Neural cell (in vitro differentiated cells): Measurements from ENCODE around the gene LEMD2. TPM values are rescaled to one million over a fixed set of nuclear protein-coding genes. Genes with fewer than 3 reads are reported as not detected.

Experiments used
- H2AFZ ChIP-seq: fragments of 200-600, 300-800 bp; sonication (generic), shearing (Covaris generic); 2 replicates; pipeline ENCODE4 v1.6.0; 2014; ENCODE audit warnings: low read depth, mild to moderate bottlenecking, antibody characterized with exemption, low read length, moderate library complexity
- H3F3A ChIP-seq: fragments of 200-600 bp; shearing (Covaris generic); 2 replicates; pipeline ENCODE4 v1.6.1; 2016; ENCODE audit warnings: mild to moderate bottlenecking, moderate library complexity, mixed read lengths, antibody characterized with exemption, low read length; ENCODE audit not compliant: insufficient read depth, poor library complexity, severe bottlenecking
- H3K27ac ChIP-seq: fragments of 200-600, 300-800 bp; sonication (generic), shearing (Covaris generic); 2 replicates; pipeline ENCODE4 v1.5.1; 2014; ENCODE audit warnings: mild to moderate bottlenecking, low read length, moderate library complexity
- H3K27me3 ChIP-seq: fragments of 300-800, 200-600 bp; sonication (generic), shearing (Covaris generic); 2 replicates; pipeline ENCODE4 v1.6.0; 2014; ENCODE audit warnings: mild to moderate bottlenecking, low read depth, low read length, moderate library complexity; ENCODE audit not compliant: insufficient read depth
- H3K36me3 ChIP-seq: fragments of 300-800, 200-600 bp; sonication (generic), shearing (Covaris generic); 2 replicates; pipeline ENCODE4 v1.5.1; 2014; ENCODE audit warnings: mild to moderate bottlenecking, antibody characterized with exemption, low read length, moderate library complexity; ENCODE audit not compliant: insufficient read depth
- H3K4me2 ChIP-seq: fragments of 300-800, 200-600 bp; sonication (generic), shearing (Covaris generic); 2 replicates; pipeline ENCODE4 v1.6.0; 2014; ENCODE audit warnings: mild to moderate bottlenecking, low read length
- H3K4me3 ChIP-seq: fragments of 300-800, 200-600 bp; sonication (generic), shearing (Covaris generic); 2 replicates; pipeline ENCODE4 v1.5.1; 2014; ENCODE audit warnings: mild to moderate bottlenecking, low read length, moderate library complexity
- H3K79me2 ChIP-seq: fragments of 200-600 bp; shearing (Covaris generic); replicated peaks from 2 replicates; pipeline ENCODE4 v1.6.0; 2014; ENCODE audit warnings: mild to moderate bottlenecking, low read length, moderate library complexity; ENCODE audit not compliant: insufficient read depth
- H3K9ac ChIP-seq: fragments of 300-800, 200-600 bp; sonication (generic), shearing (Covaris generic); 2 replicates; pipeline ENCODE4 v1.6.1; 2016; ENCODE audit warnings: mild to moderate bottlenecking, low read length, mixed read lengths
- H3K9me2 ChIP-seq: fragments of 200-600 bp; shearing (Covaris generic); 2 replicates; pipeline ENCODE4 v1.6.1; 2016; ENCODE audit warnings: mild to moderate bottlenecking, low read length, mixed read lengths; ENCODE audit not compliant: insufficient read depth
- H3K9me3 ChIP-seq: fragments of 200-600, 300-800 bp; sonication (generic), shearing (Covaris generic); 2 replicates; pipeline ENCODE4 v1.6.1; 2016; ENCODE audit warnings: mild to moderate bottlenecking, mixed run types, low read length, moderate library complexity, mixed read lengths
- H4K20me1 ChIP-seq: fragments of 200-600 bp; shearing (Covaris generic); 2 replicates; pipeline ENCODE4 v1.6.1; 2016; ENCODE audit warnings: mild to moderate bottlenecking, mixed run types; ENCODE audit not compliant: insufficient read depth
- CTCF ChIP-seq: fragments of 450-650 bp; IDR thresholded peaks from 2 replicates; pipeline ENCODE4 v1.5.1; 2014; ENCODE audit warnings: antibody characterized with exemption, mild to moderate bottlenecking, moderate library complexity; ENCODE audit not compliant: poor library complexity, severe bottlenecking
- EP300 ChIP-seq: fragments of 450-650 bp; conservative IDR thresholded peaks from 2 replicates; pipeline ENCODE4 v1.6.1; 2014; ENCODE audit warnings: antibody characterized with exemption, mild to moderate bottlenecking, moderate library complexity; ENCODE audit not compliant: poor library complexity, severe bottlenecking
- EZH2 ChIP-seq: fragments of 200-600, 300-800 bp; shearing (Covaris generic), sonication (generic); IDR thresholded peaks from 2 replicates; pipeline ENCODE4 v1.6.1; 2014; ENCODE audit warnings: antibody characterized with exemption, low read length, borderline replicate concordance, mild to moderate bottlenecking; ENCODE audit not compliant: insufficient read depth, poor library complexity, severe bottlenecking
- MXI1 ChIP-seq: fragments of 450-650 bp; conservative IDR thresholded peaks from 2 replicates; pipeline ENCODE4 v1.6.1; 2014; ENCODE audit warnings: antibody characterized with exemption, mild to moderate bottlenecking; ENCODE audit not compliant: poor library complexity, severe bottlenecking
- POLR2AphosphoS5 ChIP-seq: IDR thresholded peaks from 2 replicates; pipeline ENCODE4 v1.6.1; 2012
- RAD21 ChIP-seq: fragments of 450-650 bp; conservative IDR thresholded peaks from 2 replicates; pipeline ENCODE4 v1.6.1; 2014; ENCODE audit warnings: antibody characterized with exemption, mild to moderate bottlenecking, moderate library complexity
- REST ChIP-seq: IDR thresholded peaks from 2 replicates; pipeline ENCODE4 v1.6.1; 2012; ENCODE audit warnings: borderline replicate concordance
- SMC3 ChIP-seq: fragments of 450-650 bp; conservative IDR thresholded peaks from 2 replicates; pipeline ENCODE4 v1.6.1; 2014; ENCODE audit warnings: antibody characterized with exemption, mild to moderate bottlenecking, moderate library complexity; ENCODE audit not compliant: poor library complexity
- TAF1 ChIP-seq: IDR thresholded peaks from 2 replicates; pipeline ENCODE4 v1.6.1; 2012; ENCODE audit warnings: low read depth
- polyA plus RNA-seq: library from polyadenylated mRNA; depleted of rRNA; stranded (reverse); fragments of >200 nt; gene quantifications from 2 replicates; pipeline ENCODE4 v1.2.3, GENCODE V29; 2014

LEMD2 gene
- polyA plus RNA-seq, 1 donor from 2014 or later = 84.6 TPM

- Histone ChIP-seq H3K27me3 (no peaks in the 10 kb centered on the region), H3K4me3 (no peak overlapping the region), H3K9me2 (no peaks in the 10 kb centered on the region), H2AFZ (no peak overlapping the region), H4K20me1 (no peaks in the 10 kb centered on the region), H3F3A (no peaks in the 10 kb centered on the region), H3K36me3 (no peaks in the 10 kb centered on the region), H3K27ac (no peak overlapping the region), H3K79me2 (no peaks in the 10 kb centered on the region), H3K4me2 (no peak overlapping the region), H3K9me3 (no peaks in the 10 kb centered on the region), H3K9ac (no peak overlapping the region)
- TF ChIP-seq POLR2AphosphoS5 (no peak), MXI1 (no peak), CTCF (no peak), EP300 (no peak), RAD21 (no peak)
Observed at GRCh38 chr6:33826537-33826936, 37.6 kb upstream of the LEMD2 start.

- H3K4me2 ChIP-seq = no peak overlapping the region
- no peak for TF ChIP-seq CTCF
- H3K27ac ChIP-seq = no peak overlapping the region
- H3K4me3 ChIP-seq = no peak overlapping the region
- H3K9me2 ChIP-seq = no peaks in the 10 kb centered on the region
- H3F3A ChIP-seq = no peaks in the 10 kb centered on the region
- no peaks in the 10 kb centered on the region for H3K9me3 ChIP-seq
- no peaks in the 10 kb centered on the region for H3K36me3 ChIP-seq
- no peaks in the 10 kb centered on the region for H3K79me2 ChIP-seq
- H4K20me1 ChIP-seq = no peaks in the 10 kb centered on the region
- H3K9ac ChIP-seq = no peak overlapping the region
- H3K27me3 ChIP-seq = no peaks in the 10 kb centered on the region
- H2AFZ ChIP-seq = no peak overlapping the region
Observed at GRCh38 chr6:33824461-33825154, 35.7 kb upstream of the LEMD2 start.

GRCh38 chr6:33823806-33824205 is 34.9 kb upstream of the LEMD2 start:
- Histone ChIP-seq H3K9me2 (no peaks in the 10 kb centered on the region), H3K27me3 (no peaks in the 10 kb centered on the region), H3K79me2 (no peaks in the 10 kb centered on the region), H3K27ac (no peak overlapping the region), H3K4me3 (no peak overlapping the region), H3K9ac (no peak overlapping the region), H3K4me2 (no peak overlapping the region), H3K9me3 (no peaks in the 10 kb centered on the region), H4K20me1 (no peaks in the 10 kb centered on the region), H2AFZ (no peak overlapping the region), H3K36me3 (no peaks in the 10 kb centered on the region), H3F3A (no peaks in the 10 kb centered on the region)
- TF ChIP-seq MXI1 (no peak), EP300 (no peak), POLR2AphosphoS5 (no peak), TAF1 (no peak), CTCF (no peak), EZH2 (no peak), SMC3 (no peak), RAD21 (no peak), REST (no peak)
